Limb (tissue), 2 donors: ENCODE results near the gene PPIA.
A peak's percentile ranks its signal among the peaks of the same experiment; 100 is the strongest.
"Not testable (repeated sequence)": the region's sequence is repeated elsewhere in the genome, so short reads cannot be mapped to it uniquely, and the experiment has no call there.

ENCODE experiments used
- DNase-seq, 2 donors: peaks; one replicate each; pipeline ENCODE4 v3.0.0-alpha.2; 2016; ENCODE audit errors: extremely low spot score in 2 of 2

PPIA gene

DNA sequence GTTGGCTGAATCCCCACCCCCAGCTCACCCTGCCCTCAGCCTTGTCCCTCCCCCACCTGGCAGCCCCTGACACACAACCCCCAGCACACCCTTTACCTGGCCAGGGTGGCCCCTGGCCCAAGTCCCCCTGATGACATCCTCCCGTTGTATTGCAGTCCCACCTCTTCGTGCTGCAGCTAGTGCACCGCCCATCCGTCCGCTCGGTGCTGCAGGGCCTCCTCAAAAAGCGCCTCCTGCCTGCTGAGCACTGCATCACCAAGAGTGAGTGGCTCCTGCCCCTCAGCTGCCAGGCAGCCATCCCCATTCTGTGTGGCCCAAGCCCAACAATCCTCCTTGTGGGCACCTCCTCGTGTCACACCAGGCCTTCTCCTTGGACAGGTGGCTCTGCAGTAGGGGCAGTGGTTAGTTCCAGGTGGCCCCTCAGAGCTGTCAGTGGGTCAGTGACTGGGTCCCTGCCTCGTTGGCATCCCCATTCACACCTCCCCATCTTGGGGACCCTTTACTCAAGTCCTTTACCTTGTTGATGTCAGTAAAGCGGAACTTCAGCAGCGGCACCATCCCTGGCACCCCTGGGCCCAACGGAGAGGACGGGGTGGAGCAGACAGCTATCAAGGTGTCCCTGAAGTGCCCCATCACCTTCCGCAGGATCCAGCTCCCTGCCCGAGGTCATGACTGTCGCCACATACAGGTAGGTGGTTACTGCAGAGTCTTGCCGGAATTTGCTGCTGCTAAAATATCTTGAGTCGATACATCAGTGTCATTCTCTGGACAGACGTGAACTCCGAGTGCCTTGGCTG is 33.6 kb upstream of the PPIA start:
- no peak for DNase-seq

DNA sequence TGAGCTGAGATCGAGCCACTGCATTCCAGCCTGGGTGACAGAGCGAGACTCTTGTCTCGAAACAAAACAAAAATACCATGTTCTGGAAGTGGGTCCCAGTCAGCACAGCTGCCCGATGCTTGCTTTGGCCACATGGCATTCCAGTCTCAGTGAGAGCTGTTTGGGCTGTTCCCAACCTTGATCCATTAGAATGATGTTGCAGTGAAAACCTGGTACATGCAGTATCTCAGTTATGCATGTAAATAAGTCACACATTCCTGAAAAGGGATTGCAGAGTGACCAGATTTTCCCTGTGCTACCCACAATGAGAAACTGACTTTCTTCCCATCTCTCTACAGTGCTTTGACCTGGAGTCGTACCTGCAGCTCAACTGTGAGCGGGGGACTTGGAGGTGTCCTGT is 32.4 kb upstream of the PPIA start:
- DNase-seq = no peak

GRCh38 chr7:44764665-44765578 is 31.6 kb upstream of the PPIA start:
- DNase-seq = no peak

DNA sequence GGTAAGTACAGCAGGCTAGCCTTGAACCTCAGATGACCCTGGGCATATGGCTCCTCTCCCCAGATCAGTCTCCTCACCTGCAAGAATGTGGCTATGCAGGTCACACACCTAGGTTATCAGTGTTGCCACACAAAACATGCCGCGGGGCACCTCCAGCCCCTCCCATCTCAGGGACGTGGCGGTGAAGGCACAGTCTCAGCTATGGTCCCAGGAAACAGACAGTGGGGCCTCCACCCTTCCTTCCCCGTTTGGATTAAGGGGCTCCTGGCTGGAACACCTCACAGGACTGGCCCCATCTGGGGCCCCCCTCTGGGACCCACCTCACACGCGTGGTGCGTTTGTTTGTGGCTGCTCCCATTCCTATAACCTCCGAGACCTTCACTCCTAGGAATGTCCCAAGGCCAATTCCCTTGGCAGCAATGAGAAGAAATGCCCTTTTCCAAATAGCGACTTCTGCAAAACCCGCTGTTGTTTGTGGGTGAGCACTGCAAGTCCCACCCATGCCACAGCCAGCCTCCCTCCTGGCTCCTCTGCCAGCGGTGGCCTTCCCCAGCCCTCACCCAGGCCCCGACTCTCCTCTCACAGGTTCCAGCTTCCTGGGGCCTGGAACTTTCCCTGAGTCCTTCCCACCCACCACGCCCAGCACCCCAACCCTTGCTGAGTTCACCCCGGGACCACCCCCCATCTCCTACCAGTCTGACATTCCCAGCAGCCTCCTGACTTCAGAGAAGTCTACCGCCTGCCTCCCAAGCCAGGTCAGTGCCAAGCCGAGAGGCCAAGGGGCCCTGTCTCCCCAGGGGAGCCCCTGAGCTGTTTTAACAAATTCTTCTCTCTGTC is 30.7 kb upstream of the PPIA start:
- no peak for DNase-seq

DNA sequence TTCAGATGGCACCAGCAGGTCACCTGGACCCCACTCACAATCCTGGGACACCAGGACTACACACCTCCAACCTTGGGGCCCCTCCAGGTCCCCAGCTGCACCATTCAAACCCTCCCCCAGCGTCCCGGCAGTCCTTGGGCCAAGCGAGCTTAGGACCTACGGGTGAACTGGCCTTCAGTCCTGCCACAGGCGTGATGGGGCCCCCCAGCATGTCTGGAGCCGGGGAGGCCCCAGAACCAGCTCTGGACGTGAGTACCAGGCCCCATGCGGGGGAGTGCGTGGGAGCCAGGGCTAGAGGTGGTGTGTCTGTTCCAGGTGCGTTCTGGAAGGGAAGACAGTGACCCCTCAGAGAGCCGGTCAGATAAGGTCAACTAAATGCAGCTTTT is 30.1 kb upstream of the PPIA start:
- no peak for DNase-seq

- no peak for DNase-seq
Observed at GRCh38 chr7:44767134-44767911, 29.2 kb upstream of the PPIA start.

DNA sequence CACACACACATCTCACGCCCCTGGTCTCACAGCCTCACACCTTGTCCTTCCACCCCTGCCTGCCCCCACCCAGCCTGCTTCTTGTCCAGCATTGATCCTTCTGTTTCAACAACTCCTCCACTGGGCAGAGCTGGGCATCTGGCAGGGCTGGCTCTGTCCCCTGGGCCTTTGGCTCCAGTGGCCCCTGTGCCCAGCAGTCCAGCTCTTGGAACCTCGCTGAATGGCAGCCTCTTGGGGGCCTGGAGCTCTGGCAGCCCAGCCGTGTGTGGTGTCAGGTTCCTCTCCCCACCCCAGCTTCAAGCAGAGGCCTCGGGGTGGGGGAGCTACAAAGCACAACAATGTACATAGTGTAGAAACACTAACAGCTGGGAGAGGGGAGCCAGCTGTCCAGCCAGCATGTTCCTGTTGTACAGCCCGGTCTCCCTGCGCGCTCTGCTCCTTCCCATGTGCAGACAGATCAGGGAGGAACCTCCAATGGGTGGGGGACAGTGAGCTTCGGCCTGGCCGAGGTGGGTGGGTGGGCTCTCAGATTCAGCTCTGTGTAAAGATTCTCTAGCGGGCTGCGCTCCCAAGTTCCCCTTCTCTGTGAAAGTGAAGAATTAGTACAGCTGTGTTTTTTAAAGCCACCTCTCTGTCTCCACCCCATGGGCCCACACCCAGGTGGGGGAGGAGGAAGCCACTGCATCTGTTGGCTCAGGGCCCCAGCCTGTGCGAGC is 28.4 kb upstream of the PPIA start:
- DNase-seq = peak; percentile 79 to 88

DNA sequence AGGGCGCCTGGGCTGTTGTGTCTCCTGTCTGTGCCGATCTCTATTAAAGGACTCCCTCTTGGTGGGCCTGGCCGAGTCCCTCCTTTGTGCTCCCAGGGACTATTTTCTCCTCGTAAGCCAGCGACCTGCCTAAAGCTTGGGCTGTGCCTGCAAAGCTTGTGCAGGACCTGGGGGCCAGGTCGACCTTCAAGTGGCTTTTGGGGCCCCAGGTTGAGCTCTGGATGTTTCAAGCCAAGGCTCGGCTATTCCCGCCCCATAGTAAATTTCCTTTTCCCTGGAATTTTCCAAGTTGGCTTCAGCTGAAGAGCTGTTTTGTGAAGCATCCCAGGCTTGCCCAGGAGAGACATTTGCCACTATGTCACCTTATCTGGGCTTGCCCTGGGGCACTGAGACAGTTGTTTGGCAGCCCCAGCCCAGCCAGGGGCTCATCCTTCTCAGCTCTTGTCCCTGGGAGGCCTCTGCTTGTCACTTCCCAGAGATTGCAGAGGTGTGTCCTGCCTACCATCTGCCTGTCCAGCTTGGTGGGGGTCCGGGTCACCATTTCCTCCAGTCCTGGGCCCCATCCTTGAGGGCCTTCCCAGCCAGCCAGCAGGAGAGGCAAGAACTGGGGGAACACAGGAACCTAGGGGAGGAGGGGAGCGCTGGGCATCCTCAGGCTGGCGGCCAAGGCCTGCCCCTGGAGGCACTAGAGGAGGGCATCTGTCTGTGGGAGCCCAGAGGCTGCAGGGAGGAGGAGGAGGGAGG is 27.7 kb upstream of the PPIA start:
- no peak for DNase-seq

- peak in 1 of 2 donors; percentile 41 for DNase-seq
Observed at GRCh38 chr7:44769376-44769775, 27.1 kb upstream of the PPIA start.

DNA sequence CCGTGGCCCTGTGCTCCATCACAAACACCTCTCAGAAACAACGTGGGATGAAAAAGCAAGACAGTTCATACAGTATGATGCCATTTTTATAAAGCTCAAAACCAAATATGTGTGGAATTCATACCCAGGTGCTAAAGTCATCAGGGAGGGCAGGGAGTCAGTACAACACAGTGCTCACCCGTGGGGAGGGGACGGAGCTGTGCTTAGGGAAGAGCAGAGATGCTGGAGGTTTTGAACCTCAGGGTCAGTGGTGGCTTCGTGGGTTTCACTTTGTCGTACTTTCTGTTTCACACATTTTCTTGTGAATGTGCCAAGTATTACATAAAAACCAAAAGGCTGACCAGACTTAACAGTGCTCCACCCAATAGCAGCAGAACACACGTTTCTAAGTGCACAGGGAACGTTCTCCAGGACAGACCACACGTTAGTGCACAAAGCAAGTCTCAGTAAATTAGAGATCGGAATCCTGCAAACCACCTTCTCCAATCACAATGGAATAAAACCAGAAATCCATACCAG is 26.6 kb upstream of the PPIA start:
- DNase-seq = peak; percentile 38 to 39

DNA sequence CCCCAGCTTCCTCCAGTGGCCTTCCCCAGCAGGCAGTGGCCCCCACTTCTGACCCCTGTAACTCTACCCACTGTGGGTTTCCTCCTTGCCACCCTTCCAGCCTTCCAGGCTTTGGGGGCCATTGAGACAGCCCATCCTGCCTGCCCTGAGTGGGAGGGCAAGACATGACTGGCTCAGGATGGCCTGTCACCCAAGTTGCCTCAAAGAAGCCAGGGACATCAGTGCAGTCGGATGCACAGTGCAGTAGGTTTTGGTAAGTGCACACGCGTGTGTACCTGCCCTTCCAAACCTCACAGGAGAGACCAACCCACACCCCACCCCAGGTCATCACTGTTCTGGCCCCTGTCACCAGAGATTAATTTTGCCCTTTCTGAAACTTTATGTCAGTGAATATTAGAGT is 25.1 kb upstream of the PPIA start:
- no peak for DNase-seq

GRCh38 chr7:44772440-44772839 is 24.0 kb upstream of the PPIA start:
- DNase-seq = no peak

- no peak for DNase-seq
Observed at GRCh38 chr7:44772867-44773266, 23.6 kb upstream of the PPIA start.

DNA sequence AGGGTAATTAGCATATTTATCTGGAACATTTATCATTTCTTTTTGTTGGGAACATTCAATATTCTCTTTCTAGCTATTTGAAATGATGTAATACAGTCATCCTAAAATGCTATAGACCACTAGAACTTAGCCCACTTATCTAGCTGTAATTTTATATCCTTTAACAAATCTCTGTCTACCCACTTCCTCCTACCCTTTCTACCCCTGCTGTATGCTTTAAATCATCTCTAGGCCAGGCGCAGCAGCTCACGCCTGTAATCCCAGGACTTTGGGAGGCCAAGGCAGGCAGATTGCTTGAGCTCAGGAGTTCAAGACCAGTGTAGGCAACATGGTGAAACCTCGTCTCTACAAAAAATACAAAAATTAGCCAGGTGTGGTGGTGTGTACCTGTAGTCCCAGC is 22.0 kb upstream of the PPIA start:
- DNase-seq = not testable (repeated sequence)

DNA sequence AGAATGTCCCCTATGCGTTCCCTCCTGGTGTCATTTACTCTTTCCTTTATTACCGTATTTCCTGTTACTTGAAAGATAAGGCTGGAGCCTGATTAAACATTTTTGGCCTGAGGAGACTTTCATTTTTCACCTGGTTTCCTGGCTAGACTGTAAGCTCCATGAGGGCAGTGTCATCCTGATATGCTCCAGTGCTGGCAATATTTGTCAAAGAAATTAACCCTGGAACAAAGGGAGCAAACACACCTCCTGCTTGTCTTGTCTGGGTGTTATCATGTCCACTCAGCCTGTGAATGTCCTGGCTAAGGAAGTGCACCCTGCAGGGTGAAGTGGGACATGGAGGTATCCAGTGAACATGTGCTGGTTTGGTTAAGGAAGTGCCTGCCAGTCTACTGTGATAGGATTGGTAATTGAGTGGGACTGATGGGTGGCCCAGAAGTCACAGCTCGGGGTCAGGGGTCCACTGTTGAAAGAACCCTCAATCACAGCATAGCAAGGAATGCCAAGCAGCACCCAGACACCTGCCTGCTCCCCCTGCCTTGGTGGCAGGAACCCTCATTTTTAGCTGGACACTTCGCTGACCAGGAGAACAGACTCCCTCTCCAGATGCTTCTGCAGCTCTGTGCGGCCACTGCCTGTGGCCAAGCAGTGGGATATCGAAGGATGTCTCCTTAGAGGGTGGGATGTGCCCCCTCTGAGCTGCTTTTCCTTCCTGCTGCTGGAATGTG is 20.9 kb upstream of the PPIA start:
- DNase-seq = no peak

DNA sequence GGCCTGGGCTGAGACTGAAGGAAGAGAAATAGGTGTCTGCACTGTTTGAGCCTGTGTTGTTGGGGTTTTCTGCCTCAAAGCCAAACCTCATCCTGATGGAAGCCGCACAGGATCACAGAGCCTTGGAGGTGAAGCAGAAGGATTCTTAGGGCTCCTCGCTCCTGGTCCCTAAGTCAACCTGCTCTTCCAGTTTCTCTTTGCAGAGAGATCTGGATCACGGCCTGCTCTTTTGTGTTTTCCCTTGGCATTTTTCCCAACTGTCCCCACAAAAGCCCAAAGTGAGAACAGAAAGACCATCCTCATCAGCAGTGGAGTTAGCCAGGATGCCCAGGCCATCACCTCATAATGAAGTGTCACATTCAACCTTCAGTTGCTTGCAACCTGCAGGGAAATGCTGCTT is 20.3 kb upstream of the PPIA start:
- DNase-seq = no peak

DNA sequence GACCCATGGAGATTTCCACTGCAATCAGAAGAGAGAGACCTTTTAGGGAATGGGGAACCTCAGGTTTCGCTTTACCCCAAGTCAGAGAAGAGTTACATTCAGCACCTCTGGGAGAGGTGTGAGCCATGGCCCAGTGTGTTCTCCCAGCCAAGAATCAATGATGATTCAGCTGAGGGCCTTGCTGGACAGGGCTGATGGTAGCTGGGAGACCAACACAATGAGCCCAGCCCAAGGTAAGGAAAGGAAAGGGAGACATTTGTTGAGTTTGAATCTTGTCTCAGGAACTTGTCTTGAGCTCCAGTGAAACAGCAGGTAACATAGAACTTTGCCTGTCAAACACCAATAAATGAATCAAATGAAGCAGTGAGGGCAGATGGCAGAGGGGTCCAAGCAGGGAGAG is 14.0 kb upstream of the PPIA start:
- DNase-seq = no peak

DNA sequence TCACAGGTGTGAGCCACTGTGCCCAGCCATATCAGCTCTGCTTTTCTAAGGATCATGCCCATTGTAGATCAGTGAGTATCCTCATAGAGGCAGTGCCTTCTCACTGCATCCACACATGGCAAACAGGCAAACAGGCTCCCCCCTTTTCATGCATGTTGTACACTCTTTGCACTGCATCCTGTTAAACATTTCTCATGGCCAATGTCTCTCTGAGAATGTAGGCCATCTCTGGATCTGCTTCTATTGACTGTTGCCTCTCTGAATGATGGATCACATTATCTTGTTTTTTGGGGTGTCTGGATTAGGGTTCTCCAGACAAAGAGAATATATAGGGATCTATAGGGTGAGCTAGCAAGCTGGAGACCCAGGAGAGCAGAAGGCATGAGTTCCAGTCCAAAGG is 13.1 kb upstream of the PPIA start:
- DNase-seq = no peak

DNA sequence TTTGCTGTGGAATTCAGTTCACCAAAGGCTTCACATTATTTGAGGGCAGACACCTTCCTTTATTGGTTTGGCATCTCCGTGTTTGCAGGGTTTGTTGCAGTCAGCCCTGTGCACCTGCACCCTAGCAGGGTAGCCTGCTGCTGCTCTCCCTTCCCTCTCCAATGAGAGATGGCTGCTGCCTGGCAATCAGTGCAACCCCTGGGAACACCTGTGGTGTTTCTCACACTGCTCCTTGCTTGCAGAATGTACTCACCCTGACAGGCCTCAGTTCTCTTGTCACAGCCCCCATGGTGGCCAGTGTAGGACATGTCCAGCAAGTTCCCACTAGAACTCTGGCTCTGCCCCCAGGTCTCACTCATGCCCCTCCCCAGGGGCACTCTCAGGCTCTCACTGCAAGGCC is 12.1 kb upstream of the PPIA start:
- no peak for DNase-seq
